Measurements from ENCODE around the gene PCDHB7.
"Not testable (repeated sequence)": the region's sequence is repeated elsewhere in the genome, so short reads cannot be mapped to it uniquely, and the experiment has no call there.

DNA sequence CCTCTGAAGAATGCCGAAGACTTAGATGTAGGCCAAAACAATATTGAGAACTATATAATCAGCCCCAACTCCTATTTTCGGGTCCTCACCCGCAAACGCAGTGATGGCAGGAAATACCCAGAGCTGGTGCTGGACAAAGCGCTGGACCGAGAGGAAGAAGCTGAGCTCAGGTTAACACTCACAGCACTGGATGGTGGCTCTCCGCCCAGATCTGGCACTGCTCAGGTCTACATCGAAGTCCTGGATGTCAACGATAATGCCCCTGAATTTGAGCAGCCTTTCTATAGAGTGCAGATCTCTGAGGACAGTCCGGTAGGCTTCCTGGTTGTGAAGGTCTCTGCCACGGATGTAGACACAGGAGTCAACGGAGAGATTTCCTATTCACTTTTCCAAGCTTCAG is 42.1 kb downstream of the PCDHB7 start:
- TF ChIP-seq, protein P1, sequence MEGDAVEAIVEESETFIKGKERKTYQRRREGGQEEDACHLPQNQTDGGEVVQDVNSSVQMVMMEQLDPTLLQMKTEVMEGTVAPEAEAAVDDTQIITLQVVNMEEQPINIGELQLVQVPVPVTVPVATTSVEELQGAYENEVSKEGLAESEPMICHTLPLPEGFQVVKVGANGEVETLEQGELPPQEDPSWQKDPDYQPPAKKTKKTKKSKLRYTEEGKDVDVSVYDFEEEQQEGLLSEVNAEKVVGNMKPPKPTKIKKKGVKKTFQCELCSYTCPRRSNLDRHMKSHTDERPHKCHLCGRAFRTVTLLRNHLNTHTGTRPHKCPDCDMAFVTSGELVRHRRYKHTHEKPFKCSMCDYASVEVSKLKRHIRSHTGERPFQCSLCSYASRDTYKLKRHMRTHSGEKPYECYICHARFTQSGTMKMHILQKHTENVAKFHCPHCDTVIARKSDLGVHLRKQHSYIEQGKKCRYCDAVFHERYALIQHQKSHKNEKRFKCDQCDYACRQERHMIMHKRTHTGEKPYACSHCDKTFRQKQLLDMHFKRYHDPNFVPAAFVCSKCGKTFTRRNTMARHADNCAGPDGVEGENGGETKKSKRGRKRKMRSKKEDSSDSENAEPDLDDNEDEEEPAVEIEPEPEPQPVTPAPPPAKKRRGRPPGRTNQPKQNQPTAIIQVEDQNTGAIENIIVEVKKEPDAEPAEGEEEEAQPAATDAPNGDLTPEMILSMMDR (conservative IDR thresholded peaks at IDR 0.05 in 1 of 2, IDR thresholded peaks at IDR 0.05 in 1 of 2; ENCODE audit: low read depth in 1 of 2, low read length in 2 of 2) = not testable (repeated sequence)
- TF ChIP-seq EZH2 (IDR thresholded peaks at IDR 0.05; ENCODE audit: low read length, missing control alignments) = not testable (repeated sequence)
